22Rv1 (cell line): ENCODE results near the gene EMID1.

Experiments used
- CTCF ChIP-seq: fragments of 450-650 bp; IDR thresholded peaks from 2 replicates; pipeline ENCODE4 v1.5.1; 2017; ENCODE audit warnings: mild to moderate bottlenecking
- ZFX ChIP-seq: fragments of 450-650 bp; IDR thresholded peaks from 2 replicates; pipeline ENCODE4 v1.6.1; 2017; ENCODE audit warnings: antibody characterized with exemption, borderline replicate concordance

- no peak for TF ChIP-seq CTCF
- no peak for TF ChIP-seq ZFX
These were observed 52.9 kb downstream of the EMID1 start for GRCh38 chr22:29258407-29259252.
